Fibroblast of the aortic adventitia (primary cell): ENCODE data around the gene COL9A3. TPM values are rescaled to one million over a fixed set of nuclear protein-coding genes. Genes with fewer than 3 reads are reported as not detected.

Experiments
- DNase-seq: peaks from one replicate; pipeline ENCODE4 v3.0.0-alpha.2; 2010; ENCODE audit warnings: low read depth
- H3K4me3 ChIP-seq: 2 replicates; pipeline ENCODE4 v1.5.1; 2011; ENCODE audit warnings: low read depth, mild to moderate bottlenecking, control low read depth, low read length, moderate library complexity
- CTCF ChIP-seq: IDR thresholded peaks from 2 replicates; pipeline ENCODE4 v1.5.1; 2011; ENCODE audit warnings: mild to moderate bottlenecking, low read length, control low read depth, inconsistent platforms; ENCODE audit not compliant: insufficient read depth
- total RNA-seq: library from RNA; depleted of rRNA; stranded (reverse); fragments of >200 nt; gene quantifications from 2 replicates; pipeline ENCODE4 v1.2.3, GENCODE V29; 2012; ENCODE audit warnings: low replicate concordance

The COL9A3 gene
- total RNA-seq, 1 donor, result 0.36 TPM

- no peak overlapping the region for H3K4me3 ChIP-seq
- TF ChIP-seq CTCF, result no peak
- no peak for DNase-seq
Observed at GRCh38 chr20:62878244-62879038, 61.6 kb downstream of the COL9A3 start.

- no peak for DNase-seq
- no peak for TF ChIP-seq CTCF
- H3K4me3 ChIP-seq, result no peak overlapping the region
Observed at GRCh38 chr20:62879275-62880146, 62.7 kb downstream of the COL9A3 start.

GRCh38 chr20:62880147-62880934 lies 63.5 kb downstream of the COL9A3 start:
- no peak for TF ChIP-seq CTCF
- H3K4me3 ChIP-seq, result no peak overlapping the region
- no peak for DNase-seq

GRCh38 chr20:62880935-62881661 lies 64.2 kb downstream of the COL9A3 start:
- no peak overlapping the region for H3K4me3 ChIP-seq
- DNase-seq, result no peak
- no peak for TF ChIP-seq CTCF

GRCh38 chr20:62881662-62882395 lies 65.0 kb downstream of the COL9A3 start:
- H3K4me3 ChIP-seq, result no peak overlapping the region
- DNase-seq, result no peak
- no peak for TF ChIP-seq CTCF
